Body of pancreas (tissue), 4 donors: ENCODE data around the gene STARD8.

ENCODE experiments used
- POLR2A ChIP-seq, 3 donors: fragments of 450-650 bp; IDR thresholded peaks; one replicate each; pipeline ENCODE4 v1.6.1; 2016; ENCODE audit warnings: antibody characterized with exemption in 3 of 3, mild to moderate bottlenecking in 2 of 3
- TF ChIP-seq, protein P1 (sequence below), 7 experiments: fragments of 450-650 bp in 4 of 7; fragments of 200-600 bp in 3 of 7; sonication (generic) in 3 of 7; IDR thresholded peaks; one replicate each; pipeline ENCODE4 v1.5.1; 2016 to 2019; ENCODE audit warnings: antibody characterized with exemption in 7 of 7

DNA sequence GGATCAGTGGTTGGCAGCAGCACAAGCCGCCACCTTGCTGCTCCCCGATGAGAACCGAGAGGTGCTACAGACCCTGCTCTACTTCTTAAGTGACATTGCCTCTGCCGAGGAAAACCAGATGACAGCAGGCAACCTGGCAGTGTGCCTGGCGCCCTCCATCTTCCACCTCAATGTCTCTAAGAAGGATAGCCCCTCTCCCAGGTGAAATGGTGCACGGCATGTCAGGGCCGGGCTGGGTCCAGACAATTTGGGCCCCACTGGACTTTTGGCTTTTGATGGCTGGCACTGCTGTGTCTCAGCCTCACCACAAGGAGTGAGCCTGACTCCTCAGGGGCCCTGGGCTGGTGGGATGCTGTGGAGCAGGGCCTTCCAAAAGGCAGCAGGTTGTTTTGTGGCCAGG, 74.1 kb downstream of the STARD8 start:
- no peak for TF ChIP-seq POLR2A (IDR thresholded peaks at IDR 0.05)
- TF ChIP-seq, protein P1, sequence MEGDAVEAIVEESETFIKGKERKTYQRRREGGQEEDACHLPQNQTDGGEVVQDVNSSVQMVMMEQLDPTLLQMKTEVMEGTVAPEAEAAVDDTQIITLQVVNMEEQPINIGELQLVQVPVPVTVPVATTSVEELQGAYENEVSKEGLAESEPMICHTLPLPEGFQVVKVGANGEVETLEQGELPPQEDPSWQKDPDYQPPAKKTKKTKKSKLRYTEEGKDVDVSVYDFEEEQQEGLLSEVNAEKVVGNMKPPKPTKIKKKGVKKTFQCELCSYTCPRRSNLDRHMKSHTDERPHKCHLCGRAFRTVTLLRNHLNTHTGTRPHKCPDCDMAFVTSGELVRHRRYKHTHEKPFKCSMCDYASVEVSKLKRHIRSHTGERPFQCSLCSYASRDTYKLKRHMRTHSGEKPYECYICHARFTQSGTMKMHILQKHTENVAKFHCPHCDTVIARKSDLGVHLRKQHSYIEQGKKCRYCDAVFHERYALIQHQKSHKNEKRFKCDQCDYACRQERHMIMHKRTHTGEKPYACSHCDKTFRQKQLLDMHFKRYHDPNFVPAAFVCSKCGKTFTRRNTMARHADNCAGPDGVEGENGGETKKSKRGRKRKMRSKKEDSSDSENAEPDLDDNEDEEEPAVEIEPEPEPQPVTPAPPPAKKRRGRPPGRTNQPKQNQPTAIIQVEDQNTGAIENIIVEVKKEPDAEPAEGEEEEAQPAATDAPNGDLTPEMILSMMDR (IDR thresholded peaks at IDR 0.05): no peak
